ENCODE results near the gene EIF3I.
"Not testable (repeated sequence)": the region's sequence is repeated elsewhere in the genome, so short reads cannot be mapped to it uniquely, and the experiment has no call there.

EIF3I gene

GRCh38 chr1:32257227-32257508 lies 35.0 kb downstream of the EIF3I start:
- H3K27me3 ChIP-seq (ENCODE audit: control insufficient read depth in 1 of 2, insufficient read depth in 2 of 2, low read length in 2 of 2), result no peaks in the 10 kb centered on the region

GRCh38 chr1:32263236-32263593 lies 41.0 kb downstream of the EIF3I start:
- H3K27me3 ChIP-seq (ENCODE audit: control insufficient read depth in 1 of 2, insufficient read depth in 2 of 2, low read length in 2 of 2); H3K36me3 ChIP-seq (ENCODE audit: insufficient read depth, low read length); H3K4me1 ChIP-seq (ENCODE audit: insufficient read depth, low read length); H3K9ac ChIP-seq (ENCODE audit: low read length); H3K27ac ChIP-seq (ENCODE audit: low read depth, low read length); H3K9me3 ChIP-seq (ENCODE audit: low read length); H3K4me3 ChIP-seq (ENCODE audit: low read depth in 1 of 2, low read length in 2 of 2): not testable (repeated sequence)

More at GRCh38 chr1:32257227-32257508, 35.0 kb downstream of the EIF3I start:
- no peak overlapping the region for H3K27ac ChIP-seq (ENCODE audit: low read depth, low read length)
- no peak overlapping the region for H3K4me3 ChIP-seq (ENCODE audit: low read depth in 1 of 2, low read length in 2 of 2)
- no peaks in the 10 kb centered on the region for H3K36me3 ChIP-seq (ENCODE audit: insufficient read depth, low read length)
- no peak overlapping the region for H3K9ac ChIP-seq (ENCODE audit: low read length)
- H3K4me1 ChIP-seq (ENCODE audit: insufficient read depth, low read length), result peaks cover 10% of the 10 kb centered on the region
- no peaks in the 10 kb centered on the region for H3K9me3 ChIP-seq (ENCODE audit: low read length)

GRCh38 chr1:32263744-32264143 lies 41.5 kb downstream of the EIF3I start:
- Histone ChIP-seq H3K36me3 (ENCODE audit: insufficient read depth, low read length) (no peaks in the 10 kb centered on the region), H3K4me1 (ENCODE audit: insufficient read depth, low read length) (no peaks in the 10 kb centered on the region), H3K4me3 (ENCODE audit: low read depth in 1 of 2, low read length in 2 of 2) (no peak overlapping the region), H3K27ac (ENCODE audit: low read depth, low read length) (no peak overlapping the region), H3K9ac (ENCODE audit: low read length) (no peak overlapping the region), H3K9me3 (ENCODE audit: low read length) (no peaks in the 10 kb centered on the region), H3K27me3 (ENCODE audit: control insufficient read depth in 1 of 2, insufficient read depth in 2 of 2, low read length in 2 of 2) (no peaks in the 10 kb centered on the region)

- no peaks in the 10 kb centered on the region for H3K4me1 ChIP-seq (ENCODE audit: insufficient read depth, low read length)
- H3K27me3 ChIP-seq (ENCODE audit: control insufficient read depth in 1 of 2, insufficient read depth in 2 of 2, low read length in 2 of 2), result no peaks in the 10 kb centered on the region
- no peak overlapping the region for H3K4me3 ChIP-seq (ENCODE audit: low read depth in 1 of 2, low read length in 2 of 2)
- H3K9me3 ChIP-seq (ENCODE audit: low read length), result no peaks in the 10 kb centered on the region
- no peak overlapping the region for H3K9ac ChIP-seq (ENCODE audit: low read length)
- no peak overlapping the region for H3K27ac ChIP-seq (ENCODE audit: low read depth, low read length)
- no peaks in the 10 kb centered on the region for H3K36me3 ChIP-seq (ENCODE audit: insufficient read depth, low read length)
These were observed 43.6 kb downstream of the EIF3I start for GRCh38 chr1:32265846-32266245.

- no peak overlapping the region for H3K27ac ChIP-seq (ENCODE audit: low read depth, low read length)
- no peak overlapping the region for H3K4me3 ChIP-seq (ENCODE audit: low read depth in 1 of 2, low read length in 2 of 2)
- H3K27me3 ChIP-seq (ENCODE audit: control insufficient read depth in 1 of 2, insufficient read depth in 2 of 2, low read length in 2 of 2), result no peaks in the 10 kb centered on the region
- no peak overlapping the region for H3K9ac ChIP-seq (ENCODE audit: low read length)
- no peaks in the 10 kb centered on the region for H3K36me3 ChIP-seq (ENCODE audit: insufficient read depth, low read length)
- H3K4me1 ChIP-seq (ENCODE audit: insufficient read depth, low read length), result no peaks in the 10 kb centered on the region
- H3K9me3 ChIP-seq (ENCODE audit: low read length), result no peaks in the 10 kb centered on the region
These were observed 44.8 kb downstream of the EIF3I start for GRCh38 chr1:32266921-32267591.

- Histone ChIP-seq H3K9me3 (ENCODE audit: low read length) (no peaks in the 10 kb centered on the region), H3K27ac (ENCODE audit: low read depth, low read length) (no peak overlapping the region), H3K4me3 (ENCODE audit: low read depth in 1 of 2, low read length in 2 of 2) (no peak overlapping the region), H3K36me3 (ENCODE audit: insufficient read depth, low read length) (no peaks in the 10 kb centered on the region), H3K27me3 (ENCODE audit: control insufficient read depth in 1 of 2, insufficient read depth in 2 of 2, low read length in 2 of 2) (peaks cover 3 to 10% of the 10 kb centered on the region in 2 donors), H3K4me1 (ENCODE audit: insufficient read depth, low read length) (no peaks in the 10 kb centered on the region), H3K9ac (ENCODE audit: low read length) (no peak overlapping the region)
These were observed 47.5 kb downstream of the EIF3I start for GRCh38 chr1:32269744-32270143.

GRCh38 chr1:32272557-32273390 lies 50.6 kb downstream of the EIF3I start:
- no peak overlapping the region for H3K4me3 ChIP-seq (ENCODE audit: low read depth in 1 of 2, low read length in 2 of 2)
- H3K9ac ChIP-seq (ENCODE audit: low read length), result no peak overlapping the region
- peaks cover 3 to 27% of the 10 kb centered on the region in 2 donors for H3K27me3 ChIP-seq (ENCODE audit: control insufficient read depth in 1 of 2, insufficient read depth in 2 of 2, low read length in 2 of 2)

GRCh38 chr1:32273391-32274208 lies 51.4 kb downstream of the EIF3I start:
- no peaks in the 10 kb centered on the region for H3K4me1 ChIP-seq (ENCODE audit: insufficient read depth, low read length)
- H3K9me3 ChIP-seq (ENCODE audit: low read length), result no peaks in the 10 kb centered on the region
- H3K27me3 ChIP-seq (ENCODE audit: control insufficient read depth in 1 of 2, insufficient read depth in 2 of 2, low read length in 2 of 2), result peaks cover 3 to 27% of the 10 kb centered on the region in 2 donors
- no peak overlapping the region for H3K4me3 ChIP-seq (ENCODE audit: low read depth in 1 of 2, low read length in 2 of 2)
- no peak overlapping the region for H3K27ac ChIP-seq (ENCODE audit: low read depth, low read length)
- H3K9ac ChIP-seq (ENCODE audit: low read length), result no peak overlapping the region
- H3K36me3 ChIP-seq (ENCODE audit: insufficient read depth, low read length), result no peaks in the 10 kb centered on the region

More at GRCh38 chr1:32272557-32273390, 50.6 kb downstream of the EIF3I start:
- Histone ChIP-seq H3K27ac (ENCODE audit: low read depth, low read length) (no peak overlapping the region), H3K4me1 (ENCODE audit: insufficient read depth, low read length) (no peaks in the 10 kb centered on the region), H3K9me3 (ENCODE audit: low read length) (no peaks in the 10 kb centered on the region), H3K36me3 (ENCODE audit: insufficient read depth, low read length) (no peaks in the 10 kb centered on the region)

- no peaks in the 10 kb centered on the region for H3K36me3 ChIP-seq (ENCODE audit: insufficient read depth, low read length)
- H3K9ac ChIP-seq (ENCODE audit: low read length), result no peak overlapping the region
- H3K4me1 ChIP-seq (ENCODE audit: insufficient read depth, low read length), result no peaks in the 10 kb centered on the region
- H3K27me3 ChIP-seq (ENCODE audit: control insufficient read depth in 1 of 2, insufficient read depth in 2 of 2, low read length in 2 of 2), result peaks cover 3 to 27% of the 10 kb centered on the region in 2 donors
- no peak overlapping the region for H3K4me3 ChIP-seq (ENCODE audit: low read depth in 1 of 2, low read length in 2 of 2)
- H3K27ac ChIP-seq (ENCODE audit: low read depth, low read length), result no peak overlapping the region
- H3K9me3 ChIP-seq (ENCODE audit: low read length), result no peaks in the 10 kb centered on the region
These were observed 52.6 kb downstream of the EIF3I start for GRCh38 chr1:32274646-32275340.

GRCh38 chr1:32275424-32275823 lies 53.2 kb downstream of the EIF3I start:
- no peaks in the 10 kb centered on the region for H3K4me1 ChIP-seq (ENCODE audit: insufficient read depth, low read length)
- H3K27me3 ChIP-seq (ENCODE audit: control insufficient read depth in 1 of 2, insufficient read depth in 2 of 2, low read length in 2 of 2), result peaks cover 3 to 27% of the 10 kb centered on the region in 2 donors
- no peak overlapping the region for H3K27ac ChIP-seq (ENCODE audit: low read depth, low read length)
- no peaks in the 10 kb centered on the region for H3K9me3 ChIP-seq (ENCODE audit: low read length)
- H3K36me3 ChIP-seq (ENCODE audit: insufficient read depth, low read length), result no peaks in the 10 kb centered on the region
- H3K9ac ChIP-seq (ENCODE audit: low read length), result no peak overlapping the region
- no peak overlapping the region for H3K4me3 ChIP-seq (ENCODE audit: low read depth in 1 of 2, low read length in 2 of 2)

All from muscle layer of colon (tissue), 2 donors.